Aorta (tissue), 5 donors: ENCODE results near the gene IL11RA. TPM values are rescaled to one million over a fixed set of nuclear protein-coding genes. Genes with fewer than 3 reads are reported as not detected.
A peak's percentile ranks its signal among the peaks of the same experiment; 100 is the strongest.

Experiments used
- ATAC-seq: fragments of 200-7000 bp; cut with Tn5 transposase; one replicate; pipeline ENCODE4 v1.9.1; 2022; ENCODE audit warnings: moderate library complexity; ENCODE audit not compliant: low FRiP score
- DNase-seq, 2 donors: peaks; one replicate each; pipeline ENCODE4 v3.0.0-alpha.2; 2020
- H3K27ac ChIP-seq, 2 donors: one replicate each; pipeline ENCODE4 v1.5.1; 2013; ENCODE audit warnings: low read length in 2 of 2, mild to moderate bottlenecking in 2 of 2, moderate library complexity in 2 of 2, control low read depth in 1 of 2, inconsistent platforms in 1 of 2, low read depth in 1 of 2
- H3K27me3 ChIP-seq, 2 donors: one replicate each; pipeline ENCODE4 v1.6.1; 2013; ENCODE audit warnings: control low read depth in 1 of 2, low read length in 1 of 2, mild to moderate bottlenecking in 1 of 2, moderate library complexity in 1 of 2; ENCODE audit not compliant: insufficient read depth in 2 of 2, control insufficient read depth in 1 of 2
- H3K36me3 ChIP-seq, 2 donors: one replicate each; pipeline ENCODE4 v1.6.1; 2013; ENCODE audit warnings: control low read depth in 1 of 2, low read length in 1 of 2, mild to moderate bottlenecking in 1 of 2; ENCODE audit not compliant: insufficient read depth in 2 of 2, control insufficient read depth in 1 of 2
- H3K4me1 ChIP-seq, 2 donors: one replicate each; pipeline ENCODE4 v1.6.1; 2013; ENCODE audit warnings: low read length in 2 of 2, control low read depth in 1 of 2, mild to moderate bottlenecking in 1 of 2, moderate library complexity in 1 of 2; ENCODE audit not compliant: insufficient read depth in 2 of 2, control insufficient read depth in 1 of 2
- H3K4me3 ChIP-seq, 2 donors: one replicate each; pipeline ENCODE4 v1.5.1; 2013; ENCODE audit warnings: low read length in 2 of 2, control low read depth in 1 of 2, mild to moderate bottlenecking in 1 of 2
- H3K9me3 ChIP-seq: one replicate; pipeline ENCODE4 v1.6.1; 2013; ENCODE audit warnings: mild to moderate bottlenecking, low read length; ENCODE audit not compliant: control insufficient read depth
- WGBS, 2 donors: extraction: QIAGEN DNeasy Blood & Tissue Kit; methylation state at CpG; one replicate each; pipeline ENCODE4 v1.1.7; 2013; 5-methylcytosine and 5-hydroxymethylcytosine counted together
- intact Hi-C, 2 donors: fragments of 100-400 bp; cut with DNase I; formaldehyde crosslinking; loops; one replicate each; pipeline versions ENCODE4 v1.14.2 to v1.15.0; 2022
- polyA plus RNA-seq, 2 donors: library from polyadenylated mRNA; stranded (reverse); fragments of 200-250 nt; gene quantifications; one replicate each; pipeline ENCODE4 v1.2.3, GENCODE V29; 2013
- total RNA-seq, 2 donors: library from RNA; stranded (reverse); fragmentation: NEBNext Ultra II Directional; extraction: Animal tissue kit (Norgen Biotek cat#: 25700); gene quantifications; one replicate each; pipeline ENCODE4 v1.2.1, GENCODE V29; 2021
- donor health status: healthy with polysubstance abuse.
- donor health status: Bipolar disorder and iron deficiency.
- donor health status: DM: no; HTN: no; CAD: no.
- donor health status: DM: no; HTN: no; CAD: no.
- donor health status: DM: yes; HTN: yes; CAD: no.

IL11RA gene
- total and polyA plus RNA-seq, 4 donors = 28.2 to 93.4 (median 50.0) TPM

DNA sequence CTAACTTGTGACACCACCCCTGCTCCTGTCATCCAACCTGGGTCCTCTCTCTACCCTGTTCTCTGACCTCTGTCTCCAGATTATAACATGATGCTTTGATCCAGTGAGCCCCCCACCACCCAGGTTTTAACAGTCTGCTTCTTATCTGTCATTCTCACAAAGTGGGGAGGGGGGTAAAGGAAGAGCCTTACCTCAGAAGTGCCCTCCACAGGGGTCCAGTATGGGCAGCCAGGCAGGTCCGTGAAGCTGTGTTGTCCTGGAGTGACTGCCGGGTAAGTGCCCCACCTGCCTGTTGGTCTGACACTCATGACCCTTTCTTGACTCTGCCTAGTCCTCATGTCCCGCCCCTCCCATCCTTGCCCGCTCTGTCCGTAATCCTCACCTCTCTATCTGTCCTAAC, 3.4 kb downstream of the IL11RA start:
- Histone ChIP-seq H3K4me1 (peaks cover 0 to 2% of the 10 kb centered on the region in 2 donors), H3K4me3 (no peak overlapping the region), H3K27ac (peak overlapping the region in 1 of 2 donors; percentile 20), H3K27me3 (no peaks in the 10 kb centered on the region), H3K9me3 (no peaks in the 10 kb centered on the region), H3K36me3 (no peaks in the 10 kb centered on the region)
- ATAC-seq (no peak), DNase-seq (no peak)
- WGBS, 2 donors = 66 to 71% methylated on average over 5 of the region's 5 CpGs
- intact Hi-C loops = loop anchor here in 1 of 2 donors (10.0 kb wide), 1 partner anchor 329 kb away; the partner anchor contains the start of gene DNAJB5

DNA sequence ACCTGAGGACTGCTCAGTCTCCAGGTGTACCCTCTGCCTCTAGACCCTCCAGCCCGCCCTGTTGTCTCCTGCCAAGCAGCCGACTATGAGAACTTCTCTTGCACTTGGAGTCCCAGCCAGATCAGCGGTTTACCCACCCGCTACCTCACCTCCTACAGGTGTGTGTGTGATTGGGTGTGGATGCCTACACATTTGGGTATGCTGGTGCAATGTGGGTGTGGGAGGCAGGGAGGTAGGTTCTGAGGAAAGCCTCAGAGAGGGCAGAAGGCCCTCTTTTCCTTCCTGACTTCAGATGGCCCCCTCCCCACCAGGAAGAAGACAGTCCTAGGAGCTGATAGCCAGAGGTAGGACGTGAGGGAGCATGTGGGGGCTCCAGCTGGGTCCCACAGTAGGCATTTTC, 5.0 kb downstream of the IL11RA start:
- ATAC-seq = no peak
- intact Hi-C loops = loop anchor here in 1 of 2 donors (10.0 kb wide), 1 partner anchor 328 kb away; the partner anchor contains the start of gene DNAJB5
- no peaks in the 10 kb centered on the region for H3K27me3 ChIP-seq
- peaks cover 0 to 2% of the 10 kb centered on the region in 2 donors for H3K4me1 ChIP-seq
- 84 to 85% methylated on average over 5 of the region's 5 CpGs for WGBS, 2 donors
- H3K9me3 ChIP-seq = no peaks in the 10 kb centered on the region
- H3K27ac ChIP-seq = no peak overlapping the region
- peaks cover 0 to 3% of the 10 kb centered on the region in 2 donors for H3K36me3 ChIP-seq
- DNase-seq = no peak
- no peak overlapping the region for H3K4me3 ChIP-seq

DNA sequence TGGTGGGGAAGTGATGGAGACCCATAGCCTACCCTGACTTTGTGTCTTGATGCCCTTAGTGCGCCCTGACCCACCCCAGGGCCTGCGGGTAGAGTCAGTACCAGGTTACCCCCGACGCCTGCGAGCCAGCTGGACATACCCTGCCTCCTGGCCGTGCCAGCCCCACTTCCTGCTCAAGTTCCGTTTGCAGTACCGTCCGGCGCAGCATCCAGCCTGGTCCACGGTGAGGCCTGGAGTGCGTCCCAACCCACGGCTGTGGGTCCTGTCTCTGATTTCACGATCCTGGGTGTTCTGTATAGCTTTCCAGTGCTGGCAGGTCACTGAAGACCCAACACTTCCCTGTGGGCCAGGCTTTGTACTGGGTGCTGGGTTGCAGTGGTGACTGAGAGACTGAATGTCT, 6.5 kb downstream of the IL11RA start:
- no peak for ATAC-seq

DNA sequence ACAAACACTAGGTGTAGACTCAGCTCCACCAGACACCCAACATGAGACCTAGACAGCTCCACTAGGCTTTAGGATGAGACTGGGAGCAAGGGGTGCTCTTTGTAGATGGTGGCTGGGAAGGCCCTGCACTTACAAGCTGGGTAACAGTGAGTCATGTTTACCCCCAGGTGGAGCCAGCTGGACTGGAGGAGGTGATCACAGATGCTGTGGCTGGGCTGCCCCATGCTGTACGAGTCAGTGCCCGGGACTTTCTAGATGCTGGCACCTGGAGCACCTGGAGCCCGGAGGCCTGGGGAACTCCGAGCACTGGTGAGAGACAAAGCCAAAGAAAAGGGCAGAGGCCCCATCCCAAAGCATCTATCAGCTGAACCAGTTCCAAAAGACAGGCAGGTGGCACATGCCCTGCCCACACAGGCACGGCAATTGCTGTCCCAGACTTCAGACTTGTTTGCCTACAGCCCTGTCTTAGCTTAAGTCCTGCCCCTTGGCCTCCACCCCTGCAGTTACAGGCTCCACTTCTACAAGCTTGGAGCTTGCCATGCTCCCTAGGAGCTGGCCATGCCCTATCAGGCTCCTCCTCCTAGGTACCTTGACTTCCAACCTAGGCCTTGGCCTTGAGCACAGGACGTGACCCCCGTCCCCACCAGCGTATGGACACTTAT, 7.7 kb downstream of the IL11RA start:
- H3K27ac ChIP-seq = no peak overlapping the region
- ATAC-seq (no peak), DNase-seq (no peak)
- no peak overlapping the region for H3K4me3 ChIP-seq
- intact Hi-C loops = loop anchor here (10.0 kb wide), 3 partner anchors 325 to 415 kb away; partner anchors contain the start of genes DNAJB5 (in 1 of the 2), FANCG (in 1 of the 2) and VCP (in 1 of the 2)
- no peaks in the 10 kb centered on the region for H3K9me3 ChIP-seq
- peaks cover 0 to 3% of the 10 kb centered on the region in 2 donors for H3K36me3 ChIP-seq
- no peaks in the 10 kb centered on the region for H3K27me3 ChIP-seq
- WGBS, 2 donors = 86 to 87% methylated on average over 8 of the region's 8 CpGs
- H3K4me1 ChIP-seq = peaks cover 0 to 2% of the 10 kb centered on the region in 2 donors

More for the DNA sequence above, 6.5 kb downstream of the IL11RA start:
- Histone ChIP-seq H3K9me3 (no peaks in the 10 kb centered on the region), H3K27me3 (no peaks in the 10 kb centered on the region), H3K4me3 (no peak overlapping the region), H3K36me3 (peaks cover 0 to 3% of the 10 kb centered on the region in 2 donors), H3K4me1 (peaks cover 0 to 2% of the 10 kb centered on the region in 2 donors), H3K27ac (no peak overlapping the region)
- no peak for DNase-seq
- WGBS, 2 donors = 78 to 81% methylated on average over 14 of the region's 14 CpGs
- intact Hi-C loops = loop anchor here in 1 of 2 donors (10.0 kb wide), 1 partner anchor 326 kb away; the partner anchor contains the start of gene DNAJB5

DNA sequence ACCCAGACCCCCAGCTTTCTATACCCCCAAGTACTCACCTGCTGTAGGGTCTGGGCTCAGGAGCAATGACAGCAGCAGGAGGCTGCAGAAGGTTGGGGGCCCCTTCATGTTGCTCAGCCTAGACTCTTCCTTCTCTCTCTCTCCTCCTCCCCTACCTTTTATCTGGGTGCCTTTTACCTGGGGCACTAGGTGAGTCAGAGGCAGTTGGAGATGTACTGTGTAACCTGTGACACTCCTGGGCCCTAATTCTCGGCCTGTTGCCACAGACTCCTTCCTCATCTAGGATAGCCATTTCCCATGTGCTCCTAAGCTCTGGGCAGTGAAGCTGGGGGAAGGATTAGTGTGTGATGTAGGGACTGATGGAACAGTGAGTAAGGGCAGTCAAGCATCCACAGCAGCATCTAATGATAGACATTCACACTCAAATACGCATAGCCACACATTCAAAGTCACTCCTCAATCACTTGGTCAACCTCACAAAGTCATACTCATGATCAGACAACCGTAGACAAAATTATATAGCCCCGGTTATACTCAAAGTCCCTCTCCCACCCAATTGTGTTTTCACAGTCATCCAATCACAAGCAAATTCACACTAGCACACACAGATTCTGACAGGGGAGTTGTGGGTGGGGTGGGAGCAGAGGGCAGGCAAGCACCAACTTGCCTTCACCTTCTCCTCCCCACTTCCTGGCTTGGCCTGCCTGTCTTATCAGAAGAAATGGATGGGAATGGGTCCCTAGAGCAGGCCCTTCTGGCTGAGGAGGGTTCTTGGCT, 10.7 kb downstream of the IL11RA start, which contains the start of gene CCL27:
CCL27 (minus strand) TSS at position 132 of the 777 bp plus-strand sequence; CDS start at position 108, 24 bp downstream.
- Histone ChIP-seq H3K4me1 (no peaks in the 10 kb centered on the region), H3K27ac (peak within 1 kb of the TSS in 1 of 2 donors; percentile 16), H3K9me3 (no peaks in the 10 kb centered on the region), H3K4me3 (no peak within 1 kb of the TSS), H3K27me3 (no peaks in the 10 kb centered on the region), H3K36me3 (peaks cover 0 to 3% of the 10 kb centered on the region in 2 donors)
- WGBS, 2 donors = 64 to 74% methylated on average over 4 of the region's 4 CpGs
- intact Hi-C loops = loop anchor here in 1 of 2 donors (10.0 kb wide), 2 partner anchors 332 to 412 kb away; partner anchors contain the start of genes FANCG and VCP
- no peak for ATAC-seq
- DNase-seq = no peak

DNA sequence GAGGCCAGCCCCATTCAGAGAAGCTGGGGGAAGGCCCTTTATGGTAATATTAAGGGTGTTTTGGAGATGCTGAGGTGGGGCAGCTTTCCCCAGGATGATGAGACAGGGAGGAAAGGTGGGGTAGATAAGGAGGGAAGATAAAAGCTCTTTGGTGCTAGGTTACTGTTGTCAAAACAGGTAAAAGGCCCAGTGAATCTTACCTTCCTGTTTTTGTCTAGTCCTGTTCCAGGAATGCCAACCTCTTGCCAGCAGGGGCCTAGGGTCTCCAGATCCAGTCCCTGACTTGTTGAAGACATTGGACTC, 11.3 kb downstream of the IL11RA start:
- Histone ChIP-seq H3K9me3 (no peaks in the 10 kb centered on the region), H3K4me1 (no peaks in the 10 kb centered on the region), H3K27me3 (no peaks in the 10 kb centered on the region), H3K4me3 (no peak overlapping the region), H3K36me3 (peaks cover 0 to 3% of the 10 kb centered on the region in 2 donors), H3K27ac (no peak overlapping the region)
- intact Hi-C loops = loop anchor here in 1 of 2 donors (10.0 kb wide), 2 partner anchors 332 to 412 kb away; partner anchors contain the start of genes FANCG and VCP
- DNase-seq = no peak
- ATAC-seq = no peak

DNA sequence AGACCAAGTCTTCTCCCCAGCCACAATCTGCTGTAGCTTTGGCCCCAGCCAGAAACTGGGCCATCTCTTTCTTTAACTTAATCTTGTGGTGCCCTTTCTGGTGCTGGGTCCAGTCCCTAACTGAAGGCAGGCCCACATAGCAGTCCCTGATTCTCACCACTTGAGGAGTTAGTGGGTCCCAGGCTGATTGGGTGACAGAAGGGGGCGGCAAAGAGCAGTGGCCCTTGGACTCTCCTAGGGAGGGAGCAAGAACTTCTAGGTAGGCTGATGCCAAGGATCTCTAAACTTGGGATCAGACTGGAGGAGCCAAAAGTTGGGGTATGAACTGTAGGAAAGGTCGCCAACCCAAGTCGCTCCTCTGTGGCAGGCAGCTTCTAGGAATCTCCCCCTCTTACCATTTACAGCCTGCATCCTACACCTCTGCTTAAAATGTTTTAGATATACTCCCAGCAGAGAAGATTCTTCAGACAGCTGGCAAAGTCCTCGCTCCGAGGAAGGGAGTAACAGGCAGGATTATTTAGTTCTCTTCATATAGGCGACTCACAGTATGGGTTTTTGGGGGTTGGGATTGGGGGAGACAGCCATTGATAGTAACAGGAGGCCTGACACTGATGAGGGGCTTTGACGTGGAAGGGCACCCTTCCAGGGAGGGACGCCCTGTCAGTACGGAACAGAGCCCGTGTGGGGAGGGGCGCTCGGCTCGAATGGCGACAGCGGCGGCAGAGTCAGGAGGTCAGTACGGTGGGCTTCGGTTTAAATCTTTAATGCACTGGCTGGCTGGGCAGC, 12.5 kb downstream of the IL11RA start:
- Histone ChIP-seq H3K4me1 (no peaks in the 10 kb centered on the region), H3K9me3 (no peaks in the 10 kb centered on the region), H3K27ac (peak overlapping the region in 1 of 2 donors; percentile 78), H3K27me3 (no peaks in the 10 kb centered on the region), H3K4me3 (peak overlapping the region; percentile 18), H3K36me3 (peaks cover 0 to 3% of the 10 kb centered on the region in 2 donors)
- WGBS, 2 donors = 5 to 6% methylated on average over 18 of the region's 18 CpGs
- peak; percentile 74 for ATAC-seq
- intact Hi-C loops = loop anchor here in 1 of 2 donors (10.0 kb wide), 2 partner anchors 330 to 410 kb away; partner anchors contain the start of genes FANCG and VCP
- DNase-seq = peak; percentile 88 to 93

DNA sequence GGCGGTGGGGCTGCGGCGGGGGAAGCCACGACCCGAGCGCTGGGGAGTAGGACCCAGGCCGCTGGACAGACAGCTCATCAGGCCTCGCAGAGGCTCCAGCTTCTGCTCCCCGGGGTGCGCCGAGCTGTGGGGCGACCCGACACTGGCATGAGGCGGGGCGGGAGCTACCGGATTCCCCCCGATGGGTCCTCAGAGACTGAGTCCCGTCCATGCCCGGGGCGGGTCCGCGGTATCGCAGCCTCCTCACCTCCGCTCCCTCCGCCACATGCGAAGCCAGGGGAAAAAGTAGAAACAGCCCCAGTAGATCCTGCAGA, 13.0 kb downstream of the IL11RA start:
- H3K4me3 ChIP-seq = peak overlapping the region; percentile 18
- WGBS, 2 donors = 1 to 2% methylated on average over 19 to 26 of the region's 26 CpGs
- DNase-seq (no peak), ATAC-seq (peak; percentile 51)
- H3K36me3 ChIP-seq = peaks cover 0 to 3% of the 10 kb centered on the region in 2 donors
- H3K4me1 ChIP-seq = no peaks in the 10 kb centered on the region
- intact Hi-C loops = loop anchor here in 1 of 2 donors (10.0 kb wide), 2 partner anchors 330 to 410 kb away; partner anchors contain the start of genes FANCG and VCP
- peak overlapping the region in 1 of 2 donors; percentile 78 for H3K27ac ChIP-seq
- no peaks in the 10 kb centered on the region for H3K9me3 ChIP-seq
- H3K27me3 ChIP-seq = no peaks in the 10 kb centered on the region
